ENCODE data around the gene FASN.

The FASN gene

DNA sequence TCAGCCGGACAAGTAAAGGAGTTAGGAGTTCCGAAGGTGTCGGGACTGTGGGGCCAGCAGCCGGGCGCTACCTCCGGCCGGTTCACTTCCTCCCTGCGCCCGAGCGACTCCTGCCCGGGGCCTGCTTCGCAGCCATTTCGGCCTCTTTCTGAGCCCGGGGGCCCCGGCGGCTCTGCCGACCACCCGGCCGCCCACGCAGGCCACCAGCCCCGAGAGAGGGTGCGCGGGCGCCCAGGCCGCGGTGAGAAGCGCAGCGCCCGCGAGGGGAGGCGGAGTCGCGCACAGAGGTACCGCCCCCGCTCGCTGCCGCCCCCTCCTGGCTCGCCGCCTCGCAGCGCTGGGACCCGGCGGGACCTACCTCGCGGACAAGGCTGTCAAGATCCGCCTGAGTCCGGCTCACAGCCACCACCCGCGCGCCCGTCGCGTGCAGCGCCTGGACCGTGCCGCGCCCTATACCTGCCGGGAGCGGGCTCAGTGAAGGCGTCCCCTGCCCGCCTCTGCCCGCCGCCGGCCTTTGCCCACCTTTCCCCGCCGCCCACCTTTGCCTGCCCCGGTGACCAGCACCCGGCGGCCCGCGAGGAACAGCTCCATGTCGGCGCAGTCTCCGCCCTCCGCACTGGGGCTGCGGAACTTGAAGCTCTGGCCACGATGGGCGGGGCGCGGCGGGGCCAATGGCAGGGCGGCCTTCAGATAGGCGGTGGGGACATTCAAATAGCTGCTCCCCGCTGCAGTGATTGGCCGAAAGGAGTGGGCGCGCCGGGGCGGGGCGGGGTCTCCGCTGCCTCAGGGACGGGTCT is 60.7 kb downstream of the FASN start, which contains the start of gene DCXR:
DCXR (minus strand) TSS at position 606 of the 797 bp plus-strand sequence; CDS start at position 591, 15 bp downstream.
- DNase-seq, result peak; percentile 97

GRCh38 chr17:82036634-82037091 is 61.4 kb downstream of the FASN start:
- no peak for DNase-seq

DNA sequence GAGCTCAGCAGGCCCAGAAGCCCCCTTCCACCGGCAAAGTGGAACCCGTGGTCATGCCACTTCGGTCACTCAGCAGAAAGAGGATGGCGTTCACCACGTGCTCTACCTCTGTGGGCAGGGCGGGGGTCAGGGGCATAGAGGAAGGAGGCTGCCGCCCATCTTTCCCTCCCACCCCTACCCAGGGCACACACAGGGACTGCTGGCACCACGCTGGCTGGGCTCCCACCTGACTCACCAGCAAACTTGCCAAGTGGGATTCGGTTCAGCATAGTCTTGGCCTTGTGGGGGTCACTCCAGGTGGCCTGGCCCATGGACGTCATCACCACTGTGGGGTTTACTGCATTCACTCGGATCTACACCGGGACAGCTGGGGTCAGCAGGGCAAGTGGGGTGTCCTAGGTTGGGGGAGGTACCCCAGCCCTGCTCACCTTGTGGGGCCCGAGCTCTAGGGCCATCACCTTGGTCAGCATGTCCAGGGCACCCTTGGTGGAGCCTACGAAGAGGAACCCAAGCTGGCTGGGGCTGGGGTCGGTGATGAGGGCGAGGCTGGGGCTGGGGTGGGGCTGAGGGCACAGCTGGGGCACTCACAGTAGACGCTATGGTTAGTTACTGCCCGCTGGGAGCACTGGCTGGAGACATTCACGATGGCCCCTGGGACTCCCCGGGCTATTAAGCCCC is 61.9 kb downstream of the FASN start:
- DNase-seq, result no peak

DNA sequence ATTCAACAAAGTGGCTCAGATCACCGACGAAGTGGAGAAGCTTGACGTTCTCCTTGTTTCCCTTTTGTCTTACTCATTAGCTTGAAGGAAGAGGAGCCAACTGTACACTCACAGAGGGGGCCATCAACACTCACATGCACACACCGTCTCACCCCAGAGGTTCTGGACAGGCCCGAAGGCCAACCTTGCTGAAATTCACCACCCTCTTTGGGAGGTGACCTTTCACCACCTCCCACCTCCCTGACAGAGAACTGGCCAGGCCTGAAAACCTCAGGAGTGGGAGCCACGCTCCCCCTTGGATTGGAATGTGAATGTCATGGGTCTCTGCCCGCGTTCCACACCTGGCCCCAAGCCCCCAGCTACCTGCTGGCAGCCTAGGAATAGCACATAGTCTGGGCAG is 62.5 kb downstream of the FASN start:
- no peak for DNase-seq

- DNase-seq, result no peak
Observed at GRCh38 chr17:82034371-82035011, 63.5 kb downstream of the FASN start.

DNA sequence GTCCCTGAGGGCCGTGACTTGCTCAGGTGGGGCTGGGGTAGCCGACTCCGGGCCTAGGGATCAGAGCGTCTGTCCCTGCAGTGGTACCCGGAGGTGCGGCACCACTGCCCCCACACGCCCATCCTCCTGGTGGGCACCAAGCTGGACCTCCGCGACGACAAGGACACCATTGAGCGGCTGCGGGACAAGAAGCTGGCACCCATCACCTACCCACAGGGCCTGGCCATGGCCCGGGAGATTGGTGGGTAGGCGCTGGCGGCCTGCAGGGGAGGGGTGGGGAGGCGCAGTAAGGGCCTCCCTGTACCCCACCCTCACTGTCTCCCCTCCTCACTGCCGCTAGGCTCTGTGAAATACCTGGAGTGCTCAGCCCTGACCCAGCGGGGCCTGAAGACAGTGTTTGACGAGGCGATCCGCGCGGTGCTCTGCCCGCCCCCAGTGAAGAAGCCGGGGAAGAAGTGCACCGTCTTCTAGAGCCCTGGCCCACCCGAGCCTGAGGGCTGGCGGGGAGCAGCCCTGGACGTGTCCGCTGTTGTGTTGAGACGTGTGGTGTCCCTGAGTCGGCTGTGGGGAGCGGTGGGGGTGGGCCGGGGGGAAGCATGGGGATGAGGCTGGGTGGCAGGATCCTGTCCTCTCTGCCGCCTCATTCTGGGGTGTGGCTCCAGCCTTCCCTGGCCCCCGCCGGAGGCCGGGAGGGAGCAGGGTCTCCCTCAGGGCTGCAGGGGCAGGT is 64.5 kb downstream of the FASN start:
- no peak for DNase-seq

DNA sequence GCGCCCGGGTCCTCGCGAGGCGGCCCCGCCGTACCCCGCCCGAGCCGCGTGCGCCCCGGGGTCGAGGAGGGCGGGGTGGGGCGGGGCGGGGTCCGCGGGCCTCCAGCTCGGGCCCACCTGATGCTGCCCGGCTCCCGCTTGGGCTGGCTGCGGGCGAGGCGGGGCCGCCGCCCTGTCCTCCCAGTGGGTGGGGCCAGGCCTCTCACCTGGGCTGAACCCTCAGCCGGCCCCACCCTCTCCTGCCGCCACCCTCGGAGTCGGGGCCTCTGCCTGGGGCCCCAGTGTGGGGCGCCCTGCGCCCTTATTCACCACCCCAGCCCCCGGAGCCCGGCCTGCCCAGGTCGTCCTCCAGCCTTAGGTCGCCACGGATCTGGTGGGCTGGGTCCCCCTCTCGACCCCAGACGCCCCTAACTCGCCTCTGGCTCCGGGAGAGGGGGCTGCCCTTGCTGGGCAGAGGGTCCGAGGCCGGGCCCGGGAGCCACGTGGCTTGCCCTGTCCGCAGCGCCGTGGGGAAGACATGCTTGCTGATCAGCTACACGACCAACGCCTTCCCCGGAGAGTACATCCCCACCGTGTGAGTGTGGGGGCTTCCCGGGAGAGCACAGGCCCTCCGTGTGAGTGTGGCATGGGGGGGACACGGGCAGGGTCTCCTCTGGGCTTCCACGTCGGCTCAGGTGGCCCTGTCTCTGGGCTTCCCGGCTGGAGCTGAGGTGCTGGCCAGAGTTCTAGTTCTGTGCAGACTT is 66.0 kb downstream of the FASN start:
- DNase-seq, result no peak

DNA sequence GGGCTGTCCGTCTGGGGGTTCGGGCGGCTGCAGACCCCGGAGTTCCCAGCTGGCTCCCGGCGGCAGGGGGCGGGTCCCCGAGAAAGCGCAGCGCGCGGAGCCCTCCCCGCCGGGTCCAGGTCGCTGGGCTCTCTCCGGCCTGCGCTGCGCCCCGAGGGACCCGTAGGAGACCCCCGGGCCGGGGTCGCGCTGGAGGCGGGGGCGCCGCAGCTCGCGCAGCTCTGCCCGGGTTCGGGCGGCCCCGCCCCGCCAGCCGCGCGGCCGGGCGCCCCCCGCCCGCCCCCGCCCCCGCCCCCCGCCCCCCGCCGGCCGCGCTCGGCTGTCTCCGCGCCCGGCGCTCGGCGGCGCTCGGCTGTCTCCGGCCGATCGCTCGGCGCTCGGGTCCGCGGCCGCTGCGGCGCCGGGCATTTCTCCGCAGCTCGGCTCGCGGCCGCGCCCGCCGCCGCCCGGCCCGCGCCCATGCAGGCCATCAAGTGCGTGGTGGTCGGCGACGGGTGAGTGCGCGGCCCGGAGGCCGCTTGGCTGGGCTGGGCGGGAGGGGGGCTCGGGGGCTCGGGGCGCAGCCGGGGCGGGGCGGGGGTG is 66.6 kb downstream of the FASN start, which contains the start of gene RAC3:
RAC3 (plus strand) TSS at position 376 of the 582 bp plus-strand sequence; CDS start at position 460, 84 bp downstream.
- no peak for DNase-seq

DNA sequence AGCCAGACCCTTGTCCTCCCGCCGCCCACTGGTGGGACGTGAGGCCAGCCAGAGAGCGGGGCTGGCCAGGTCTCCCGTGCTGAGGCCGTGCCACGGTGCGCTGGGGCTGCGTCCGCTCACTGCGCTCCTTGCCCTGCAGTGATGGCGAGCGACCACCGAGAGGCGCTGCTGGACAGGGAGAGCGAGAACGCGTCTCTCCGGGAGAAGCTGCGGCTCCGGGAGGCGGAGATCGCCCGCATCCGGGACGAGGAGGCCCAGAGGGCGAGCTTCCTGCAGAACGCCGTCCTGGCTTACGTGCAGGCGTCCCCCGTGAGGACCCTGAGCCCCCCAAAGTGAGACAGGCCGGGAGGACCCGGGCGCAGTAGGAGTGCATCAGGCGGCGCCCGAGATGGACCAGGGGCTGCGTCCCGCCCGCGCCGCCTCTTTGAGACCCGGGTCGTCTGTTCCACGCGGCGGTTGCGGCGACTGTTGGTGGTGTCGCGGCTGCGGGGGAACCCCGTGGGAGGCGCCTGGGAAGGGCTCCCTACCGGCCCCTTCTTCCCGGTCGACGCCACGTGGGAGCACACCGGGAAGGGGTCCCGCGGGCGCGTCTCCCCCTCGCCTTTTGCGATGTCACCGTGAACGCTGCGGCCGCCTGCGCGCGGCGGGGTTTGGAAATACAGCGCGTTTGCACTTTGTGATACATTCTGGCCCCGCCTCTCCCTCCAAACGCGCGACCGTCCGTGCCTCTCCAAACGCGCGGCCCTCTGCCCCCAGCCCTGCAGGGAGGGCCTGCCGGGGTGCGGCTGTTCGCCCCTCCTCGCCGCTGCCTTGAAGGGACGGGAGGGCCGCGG is 67.3 kb downstream of the FASN start:
- peak; percentile 86 for DNase-seq

DNA sequence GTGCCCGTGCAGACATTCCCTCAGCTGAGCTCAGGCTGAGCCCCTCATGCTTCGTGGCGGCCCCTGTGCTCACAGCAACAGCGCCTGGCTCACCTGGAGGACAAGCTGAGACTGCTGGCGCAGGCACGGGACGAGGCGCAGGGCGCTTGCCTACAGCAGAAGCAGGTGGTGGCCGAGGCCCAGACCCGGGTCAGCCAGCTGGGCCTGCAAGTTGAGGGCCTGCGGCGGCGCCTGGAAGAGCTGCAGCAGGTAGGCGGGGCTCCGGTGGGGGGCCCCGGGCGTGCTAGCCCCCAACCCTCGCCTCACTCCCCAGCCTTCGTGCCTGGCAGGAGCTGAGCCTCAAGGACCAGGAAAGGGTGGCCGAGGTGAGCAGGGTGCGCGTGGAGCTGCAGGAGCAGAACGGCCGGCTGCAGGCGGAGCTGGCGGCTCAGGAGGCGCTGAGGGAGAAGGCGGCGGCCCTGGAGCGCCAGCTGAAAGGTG is 68.0 kb downstream of the FASN start:
- DNase-seq, result no peak

DNA sequence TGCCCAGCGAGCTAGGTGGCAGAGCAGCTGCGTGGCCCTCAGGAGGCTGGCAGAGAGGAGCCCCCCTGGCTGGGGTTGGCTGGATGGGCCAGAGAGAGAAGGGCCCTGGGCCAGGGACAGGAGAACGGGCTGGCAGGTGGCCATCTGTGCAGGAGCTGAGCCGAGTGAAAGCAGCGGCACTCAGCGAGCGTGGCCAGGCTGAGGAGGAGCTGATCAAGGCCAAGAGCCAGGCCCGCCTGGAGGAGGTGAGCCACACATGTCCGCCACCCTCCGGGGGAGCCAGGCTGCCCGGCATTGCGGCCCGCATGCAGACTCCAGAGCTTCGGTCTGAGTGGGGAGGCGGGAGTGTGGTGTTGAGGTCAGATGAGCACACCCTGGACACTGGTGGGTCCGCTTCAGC is 68.6 kb downstream of the FASN start:
- no peak for DNase-seq

DNA sequence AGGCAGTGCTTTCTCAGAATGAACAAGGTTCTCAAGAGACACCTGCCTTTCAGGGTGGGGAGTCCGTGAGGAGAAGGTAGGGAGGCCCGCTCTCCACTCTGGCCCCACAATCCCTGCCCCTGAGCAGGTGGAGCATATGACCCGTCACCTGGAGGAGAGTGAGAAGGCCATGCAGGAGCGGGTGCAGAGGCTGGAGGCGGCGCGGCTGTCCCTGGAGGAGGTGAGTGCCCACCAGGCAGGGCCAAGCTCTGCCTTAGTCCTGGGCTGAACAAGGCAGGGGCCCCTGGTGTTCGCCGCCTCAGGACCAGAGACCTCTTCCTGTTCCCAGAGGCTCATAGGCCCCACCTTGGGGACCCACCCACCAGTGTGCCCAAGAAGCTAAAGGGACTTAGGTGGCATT is 69.1 kb downstream of the FASN start:
- DNase-seq, result no peak

Data from activated CD4-positive, CD25-positive, alpha-beta regulatory T cell treated with anti-CD3 and anti-CD28 coated beads, Interleukin-2, amount 50 U/mL, for 72 hours (primary cell).